RWPE2 (cell line): ENCODE data around the gene TMIE.
A peak's percentile ranks its signal among the peaks of the same experiment; 100 is the strongest.

ENCODE experiments used
- ATAC-seq: fragments of 200-7000 bp; cut with Tn5 transposase; 3 replicates; pipeline ENCODE4 v1.9.1; 2021; ENCODE audit warnings: low read depth
- DNase-seq: peaks from one replicate; pipeline ENCODE4 v3.0.0-alpha.2; 2020; ENCODE audit warnings: low spot score
- H3K27ac ChIP-seq: fragments of 450-650 bp; 2 replicates; pipeline ENCODE4 v1.5.1; 2017; ENCODE audit warnings: mild to moderate bottlenecking; ENCODE audit not compliant: poor library complexity, severe bottlenecking
- H3K27me3 ChIP-seq: fragments of 250-450 bp; sonication (Bioruptor Pico); 2 replicates; pipeline ENCODE4 v1.5.1; 2021; ENCODE audit warnings: mild to moderate bottlenecking, moderate library complexity; ENCODE audit not compliant: insufficient read depth, poor library complexity, severe bottlenecking
- H3K36me3 ChIP-seq: fragments of 250-450 bp; sonication (Bioruptor Pico); 2 replicates; pipeline ENCODE4 v1.5.1; 2020; ENCODE audit warnings: low read depth, mild to moderate bottlenecking, moderate library complexity
- H3K4me1 ChIP-seq: fragments of 250-450 bp; sonication (Bioruptor Pico); 2 replicates; pipeline ENCODE4 v1.5.1; 2021; ENCODE audit warnings: mild to moderate bottlenecking, moderate library complexity; ENCODE audit not compliant: insufficient read depth, poor library complexity, severe bottlenecking
- H3K4me3 ChIP-seq: fragments of 250-450 bp; sonication (Bioruptor Pico); 2 replicates; pipeline ENCODE4 v1.5.1; 2021; ENCODE audit warnings: mild to moderate bottlenecking, moderate library complexity; ENCODE audit not compliant: severe bottlenecking
- H3K9me3 ChIP-seq: fragments of 250-450 bp; sonication (Bioruptor Pico); 2 replicates; pipeline ENCODE4 v1.5.1; 2021; ENCODE audit warnings: mild to moderate bottlenecking, moderate library complexity; ENCODE audit not compliant: severe bottlenecking
- CTCF ChIP-seq: fragments of 450-650 bp; IDR thresholded peaks from one replicate; pipeline ENCODE4 v1.5.1; 2017; ENCODE audit warnings: mild to moderate bottlenecking, moderate library complexity; ENCODE audit not compliant: poor library complexity, severe bottlenecking

TMIE gene

GRCh38 chr3:46701181-46701939, at the start of gene TMIE:
TSS of gene TMIE (plus strand) at chr3:46701392. CDS start at chr3:46701488, 96 bp downstream.
- Histone ChIP-seq H3K36me3 (no peaks in the 10 kb centered on the region), H3K4me1 (no peaks in the 10 kb centered on the region), H3K27me3 (no peaks in the 10 kb centered on the region), H3K4me3 (peak within 1 kb of the TSS; percentile 8), H3K9me3 (no peaks in the 10 kb centered on the region), H3K27ac (no peak within 1 kb of the TSS)
- ATAC-seq (no peak), DNase-seq (no peak)
- TF ChIP-seq CTCF = no peak

GRCh38 chr3:46655271-46655670, 45.9 kb upstream of the TMIE start:
- no peak overlapping the region for H3K4me3 ChIP-seq
- peaks cover 5% of the 10 kb centered on the region for H3K4me1 ChIP-seq
- H3K9me3 ChIP-seq = no peaks in the 10 kb centered on the region
- no peak overlapping the region for H3K27ac ChIP-seq
- ATAC-seq (no peak), DNase-seq (no peak)
- no peaks in the 10 kb centered on the region for H3K27me3 ChIP-seq
- TF ChIP-seq CTCF = no peak
- H3K36me3 ChIP-seq = no peaks in the 10 kb centered on the region

- no peak for TF ChIP-seq CTCF
- Histone ChIP-seq H3K4me3 (no peak overlapping the region), H3K4me1 (peaks cover 16% of the 10 kb centered on the region), H3K36me3 (no peaks in the 10 kb centered on the region), H3K27ac (no peak overlapping the region), H3K27me3 (no peaks in the 10 kb centered on the region), H3K9me3 (no peaks in the 10 kb centered on the region)
- DNase-seq (peak; percentile 55), ATAC-seq (peak; percentile 68)
These were observed 44.2 kb upstream of the TMIE start for GRCh38 chr3:46656778-46657556.

GRCh38 chr3:46659285-46659684, 41.9 kb upstream of the TMIE start:
- Histone ChIP-seq H3K27ac (no peak overlapping the region), H3K9me3 (no peaks in the 10 kb centered on the region), H3K4me3 (no peak overlapping the region), H3K4me1 (peaks cover 16% of the 10 kb centered on the region), H3K27me3 (no peaks in the 10 kb centered on the region), H3K36me3 (no peaks in the 10 kb centered on the region)
- ATAC-seq = no peak
- no peak for DNase-seq
- no peak for TF ChIP-seq CTCF
